Measurements from ENCODE around the gene OPTN.

Gene OPTN

GRCh38 chr10:13121500-13121854 is 21.5 kb downstream of the OPTN start:
- Histone ChIP-seq H3K27me3 (ENCODE audit: control insufficient read depth, insufficient read depth, low read length) (no peaks in the 10 kb centered on the region), H3K36me3 (ENCODE audit: control insufficient read depth, insufficient read depth, low read length) (no peaks in the 10 kb centered on the region)

GRCh38 chr10:13136651-13137050 is 36.7 kb downstream of the OPTN start:
- Histone ChIP-seq H3K9me3 (ENCODE audit: control insufficient read depth, low read length) (no peaks in the 10 kb centered on the region), H3K36me3 (ENCODE audit: control insufficient read depth, insufficient read depth, low read length) (no peaks in the 10 kb centered on the region), H2AFZ (no peak overlapping the region), H3K79me2 (no peaks in the 10 kb centered on the region), H3K4me2 (ENCODE audit: low read length) (no peak overlapping the region), H3K27ac (no peak overlapping the region), H3K9ac (no peak overlapping the region), H3K27me3 (ENCODE audit: control insufficient read depth, insufficient read depth, low read length) (no peaks in the 10 kb centered on the region), H3K4me3 (ENCODE audit: low read depth, low read length) (no peak overlapping the region), H3K4me1 (no peaks in the 10 kb centered on the region)
- no peak for TF ChIP-seq CTCF (IDR thresholded peaks at IDR 0.05)

More at GRCh38 chr10:13121500-13121854, 21.5 kb downstream of the OPTN start:
- peaks cover 2% of the 10 kb centered on the region for H3K4me1 ChIP-seq
- H3K79me2 ChIP-seq: no peaks in the 10 kb centered on the region
- H3K4me2 ChIP-seq (ENCODE audit: low read length): no peak overlapping the region
- H3K9me3 ChIP-seq (ENCODE audit: control insufficient read depth, low read length): no peaks in the 10 kb centered on the region
- H2AFZ ChIP-seq: no peak overlapping the region
- H3K27ac ChIP-seq: no peak overlapping the region
- H3K4me3 ChIP-seq (ENCODE audit: low read depth, low read length): no peak overlapping the region
- no peak overlapping the region for H3K9ac ChIP-seq
- TF ChIP-seq CTCF (IDR thresholded peaks at IDR 0.05): no peak

GRCh38 chr10:13139150-13139549 is 39.2 kb downstream of the OPTN start:
- no peak for TF ChIP-seq CTCF (IDR thresholded peaks at IDR 0.05)

GRCh38 chr10:13139676-13140075 is 39.7 kb downstream of the OPTN start:
- Histone ChIP-seq H3K36me3 (ENCODE audit: control insufficient read depth, insufficient read depth, low read length) (no peaks in the 10 kb centered on the region), H3K9me3 (ENCODE audit: control insufficient read depth, low read length) (no peaks in the 10 kb centered on the region), H3K4me1 (no peaks in the 10 kb centered on the region), H3K27ac (no peak overlapping the region), H3K4me2 (ENCODE audit: low read length) (no peak overlapping the region), H3K4me3 (ENCODE audit: low read depth, low read length) (no peak overlapping the region), H3K9ac (no peak overlapping the region), H3K79me2 (no peaks in the 10 kb centered on the region), H3K27me3 (ENCODE audit: control insufficient read depth, insufficient read depth, low read length) (no peaks in the 10 kb centered on the region), H2AFZ (no peak overlapping the region)
- no peak for TF ChIP-seq CTCF (IDR thresholded peaks at IDR 0.05)

More at GRCh38 chr10:13139150-13139549, 39.2 kb downstream of the OPTN start:
- no peak overlapping the region for H3K27ac ChIP-seq
- H2AFZ ChIP-seq: no peak overlapping the region
- no peak overlapping the region for H3K9ac ChIP-seq
- no peaks in the 10 kb centered on the region for H3K27me3 ChIP-seq (ENCODE audit: control insufficient read depth, insufficient read depth, low read length)
- H3K36me3 ChIP-seq (ENCODE audit: control insufficient read depth, insufficient read depth, low read length): no peaks in the 10 kb centered on the region
- no peaks in the 10 kb centered on the region for H3K79me2 ChIP-seq
- H3K9me3 ChIP-seq (ENCODE audit: control insufficient read depth, low read length): no peaks in the 10 kb centered on the region
- no peak overlapping the region for H3K4me2 ChIP-seq (ENCODE audit: low read length)
- H3K4me1 ChIP-seq: no peaks in the 10 kb centered on the region
- no peak overlapping the region for H3K4me3 ChIP-seq (ENCODE audit: low read depth, low read length)

- Histone ChIP-seq H3K9me3 (ENCODE audit: control insufficient read depth, low read length) (no peaks in the 10 kb centered on the region), H3K4me1 (no peaks in the 10 kb centered on the region), H3K79me2 (no peaks in the 10 kb centered on the region), H3K9ac (no peak overlapping the region), H3K27ac (no peak overlapping the region), H3K36me3 (ENCODE audit: control insufficient read depth, insufficient read depth, low read length) (no peaks in the 10 kb centered on the region), H3K27me3 (ENCODE audit: control insufficient read depth, insufficient read depth, low read length) (no peaks in the 10 kb centered on the region), H2AFZ (no peak overlapping the region), H3K4me3 (ENCODE audit: low read depth, low read length) (no peak overlapping the region), H3K4me2 (ENCODE audit: low read length) (no peak overlapping the region)
- no peak for TF ChIP-seq CTCF (IDR thresholded peaks at IDR 0.05)
These were observed 40.7 kb downstream of the OPTN start for GRCh38 chr10:13140627-13141190.

Data from parathyroid adenoma (tissue), 2 donors.